ENCODE measurements around the gene ADI1. TPM values are rescaled to one million over a fixed set of nuclear protein-coding genes. Genes with fewer than 3 reads are reported as not detected.

ADI1 gene
- polyA plus RNA-seq, 1 of the 3 experiments (the other 2 are of a cell fraction), result 67.2 TPM

GRCh38 chr2:3460831-3461800 lies 58.2 kb downstream of the ADI1 start:
- ChIA-PET POLR2A (no interaction called here), CTCF (interaction anchor here (0.9 to 9.4 kb wide), 19 partner anchors 10 to 263 kb away, joined by 3 to 132 read pairs (median 6); no protein-coding TSS in a partner anchor)
- H3K4me1 ChIP-seq (ENCODE audit: control insufficient read depth in 1 of 2, insufficient read depth in 2 of 2, low read depth in 1 of 2, low read length in 1 of 2), result peaks cover 9 to 22% of the 10 kb centered on the region in 2 experiments; a peak in 3 of 4 replicates
- no peaks in the 10 kb centered on the region for H3K27me3 ChIP-seq (ENCODE audit: insufficient read depth)
- H3K4me3 ChIP-seq (ENCODE audit: low read depth in 2 of 2, low read length in 1 of 2), result no peak overlapping the region
- no peak for TF ChIP-seq GATA2 (CRISPR knock-in tag; IDR thresholded peaks at IDR 0.05)
- TF ChIP-seq, protein P1, sequence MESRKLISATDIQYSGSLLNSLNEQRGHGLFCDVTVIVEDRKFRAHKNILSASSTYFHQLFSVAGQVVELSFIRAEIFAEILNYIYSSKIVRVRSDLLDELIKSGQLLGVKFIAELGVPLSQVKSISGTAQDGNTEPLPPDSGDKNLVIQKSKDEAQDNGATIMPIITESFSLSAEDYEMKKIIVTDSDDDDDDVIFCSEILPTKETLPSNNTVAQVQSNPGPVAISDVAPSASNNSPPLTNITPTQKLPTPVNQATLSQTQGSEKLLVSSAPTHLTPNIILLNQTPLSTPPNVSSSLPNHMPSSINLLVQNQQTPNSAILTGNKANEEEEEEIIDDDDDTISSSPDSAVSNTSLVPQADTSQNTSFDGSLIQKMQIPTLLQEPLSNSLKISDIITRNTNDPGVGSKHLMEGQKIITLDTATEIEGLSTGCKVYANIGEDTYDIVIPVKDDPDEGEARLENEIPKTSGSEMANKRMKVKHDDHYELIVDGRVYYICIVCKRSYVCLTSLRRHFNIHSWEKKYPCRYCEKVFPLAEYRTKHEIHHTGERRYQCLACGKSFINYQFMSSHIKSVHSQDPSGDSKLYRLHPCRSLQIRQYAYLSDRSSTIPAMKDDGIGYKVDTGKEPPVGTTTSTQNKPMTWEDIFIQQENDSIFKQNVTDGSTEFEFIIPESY (IDR thresholded peaks at IDR 0.05; ENCODE audit: borderline replicate concordance, low read depth), result no peak
- no peak for DNase-seq
- no peaks in the 10 kb centered on the region for H3K79me2 ChIP-seq (ENCODE audit: insufficient read depth)
- WGBS (ENCODE audit: low lambda C conversion rate), result 93% methylated on average over 32 of the region's 38 CpGs
- H3K9me2 ChIP-seq, result no peaks in the 10 kb centered on the region
- peaks cover 11 to 39% of the 10 kb centered on the region in 2 experiments for H3K36me3 ChIP-seq (replicated peaks in 1 of 2; ENCODE audit: control insufficient read depth in 1 of 2, insufficient read depth in 2 of 2, low read length in 1 of 2)
- no peaks in the 10 kb centered on the region for H4K20me1 ChIP-seq (ENCODE audit: insufficient read depth)
- H3K27ac ChIP-seq (ENCODE audit: low read depth in 2 of 2, low read length in 1 of 2), result no peak overlapping the region
- H3K9me3 ChIP-seq, result no peaks in the 10 kb centered on the region
- no peak overlapping the region for H3K4me2 ChIP-seq
- H2AFZ ChIP-seq (ENCODE audit: low read depth), result no peak overlapping the region
- H3K9ac ChIP-seq, result no peak overlapping the region
- H3F3A ChIP-seq (replicated peaks; ENCODE audit: insufficient read depth), result peaks cover 7% of the 10 kb centered on the region

- peaks cover 12 to 41% of the 10 kb centered on the region in 2 experiments for H3K36me3 ChIP-seq (replicated peaks in 1 of 2; ENCODE audit: control insufficient read depth in 1 of 2, insufficient read depth in 2 of 2, low read length in 1 of 2)
- no peak for DNase-seq
- TF ChIP-seq FOSL2 (IDR thresholded peaks at IDR 0.05; ENCODE audit: borderline replicate concordance, low read depth), result no peak
- TF ChIP-seq, protein P1 (IDR thresholded peaks at IDR 0.05; ENCODE audit: borderline replicate concordance, low read depth), result no peak
- no peak for TF ChIP-seq CTCF (IDR thresholded peaks at IDR 0.05)
- no peak for TF ChIP-seq FOXJ3 (CRISPR knock-in tag; IDR thresholded peaks at IDR 0.05)
- TF ChIP-seq TEAD4 (IDR thresholded peaks at IDR 0.05; ENCODE audit: borderline replicate concordance, insufficient read depth), result no peak
- no peak for TF ChIP-seq SMC3 (IDR thresholded peaks at IDR 0.05; ENCODE audit: low read depth, low read length)
- TF ChIP-seq NRF1 (IDR thresholded peaks at IDR 0.05; ENCODE audit: low read depth, low read length), result no peak
- no peak for TF ChIP-seq FOXM1 (IDR thresholded peaks at IDR 0.05; ENCODE audit: low read depth)
- TF ChIP-seq CHD2 (IDR thresholded peaks at IDR 0.05; ENCODE audit: low read length, partially characterized antibody), result no peak
- no peak for TF ChIP-seq RFX5 (IDR thresholded peaks at IDR 0.05; ENCODE audit: low read length)
- TF ChIP-seq MEF2A (IDR thresholded peaks at IDR 0.05; ENCODE audit: borderline replicate concordance, low read depth), result no peak
- H3K9me2 ChIP-seq, result no peaks in the 10 kb centered on the region
- no peaks in the 10 kb centered on the region for H3K9me3 ChIP-seq
- no peak overlapping the region for H3K4me2 ChIP-seq
- H4K20me1 ChIP-seq (ENCODE audit: insufficient read depth), result no peaks in the 10 kb centered on the region
- no peak overlapping the region for H3K4me3 ChIP-seq (ENCODE audit: low read depth in 2 of 2, low read length in 1 of 2)
- H3K9ac ChIP-seq, result no peak overlapping the region
- peaks cover 3 to 22% of the 10 kb centered on the region in 2 experiments; a peak in 1 of 4 replicates for H3K4me1 ChIP-seq (ENCODE audit: control insufficient read depth in 1 of 2, insufficient read depth in 2 of 2, low read depth in 1 of 2, low read length in 1 of 2)
- WGBS (ENCODE audit: low lambda C conversion rate), result 96% methylated on average over 11 of the region's 11 CpGs
- no peaks in the 10 kb centered on the region for H3K79me2 ChIP-seq (ENCODE audit: insufficient read depth)
- ChIA-PET POLR2A (interaction anchor here (1.2 kb wide), 1 partner anchor 26 kb away, joined by 3 read pairs; no protein-coding TSS in a partner anchor), CTCF (interaction anchor here (1.4 to 9.4 kb wide), 10 partner anchors 11 to 190 kb away, joined by 4 to 132 read pairs (median 8); no protein-coding TSS in a partner anchor)
- H3K27me3 ChIP-seq (ENCODE audit: insufficient read depth), result no peaks in the 10 kb centered on the region
- no peak overlapping the region for H2AFZ ChIP-seq (ENCODE audit: low read depth)
- H3K27ac ChIP-seq (ENCODE audit: low read depth in 2 of 2, low read length in 1 of 2), result no peak overlapping the region
- H3F3A ChIP-seq (replicated peaks; ENCODE audit: insufficient read depth), result peaks cover 2% of the 10 kb centered on the region
These were observed 59.2 kb downstream of the ADI1 start for GRCh38 chr2:3460156-3460555.

Measured in SK-N-SH (cell line).